ENCODE results near the gene ABCD3.
A peak's percentile ranks its signal among the peaks of the same experiment; 100 is the strongest.
"Not testable (repeated sequence)": the region's sequence is repeated elsewhere in the genome, so short reads cannot be mapped to it uniquely, and the experiment has no call there.

Gene ABCD3

DNA sequence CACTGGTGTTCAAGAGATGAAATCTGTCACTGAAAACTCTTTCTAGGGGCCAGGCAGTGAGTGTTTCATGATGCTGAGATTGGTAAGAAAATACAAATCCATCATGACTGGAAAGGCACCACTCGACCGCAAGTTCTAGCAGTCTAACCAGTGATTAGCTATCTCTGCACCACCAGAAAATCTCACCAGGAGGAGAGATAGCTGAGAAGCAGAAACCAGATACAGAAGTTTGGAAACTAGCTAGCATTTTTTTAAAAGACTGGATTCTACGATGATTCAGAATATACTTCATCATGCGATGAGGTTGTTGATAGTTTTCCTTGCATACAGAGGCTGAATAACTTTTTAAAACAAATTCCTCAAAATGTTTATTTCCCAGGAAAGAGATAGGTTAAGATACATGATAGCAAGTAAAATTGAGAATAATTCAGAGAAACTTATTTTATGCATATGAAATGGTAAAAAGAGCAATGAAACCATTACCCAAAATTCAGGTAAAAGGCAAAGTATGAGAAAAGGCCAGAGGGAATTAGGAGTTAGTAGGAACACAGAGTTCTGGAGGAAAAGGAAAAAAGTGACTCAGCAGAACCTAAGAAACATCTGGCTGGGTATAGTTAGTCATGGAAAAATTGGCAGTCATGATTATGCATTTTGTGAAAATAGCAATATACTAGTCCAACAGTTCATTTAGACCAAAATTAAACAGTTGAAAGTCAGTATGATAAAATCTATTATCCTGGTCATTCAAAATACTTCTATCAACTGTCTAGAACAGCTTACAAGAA lies 126.7 kb downstream of the ABCD3 start:
- no peak for DNase-seq (ENCODE audit: low spot score)

DNA sequence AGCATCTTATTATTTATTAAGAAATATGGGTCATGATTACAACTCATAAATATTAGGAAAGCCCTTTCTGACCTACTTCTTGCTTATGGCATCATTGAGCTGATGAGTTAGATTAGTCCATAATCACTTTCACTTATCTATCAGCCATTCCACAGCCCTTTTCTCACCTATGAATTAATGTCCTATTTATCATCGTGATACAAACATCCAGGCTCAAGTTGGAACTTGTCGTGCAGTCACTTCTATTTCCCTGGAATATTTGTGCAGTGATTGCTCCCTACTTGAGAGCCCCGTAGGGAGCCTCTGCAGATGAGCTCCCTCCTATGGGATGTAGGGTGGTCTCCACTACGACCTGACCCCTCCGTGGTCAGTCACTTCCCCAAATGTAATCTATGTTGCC lies 131.5 kb downstream of the ABCD3 start:
- DNase-seq (ENCODE audit: low spot score), result no peak

DNA sequence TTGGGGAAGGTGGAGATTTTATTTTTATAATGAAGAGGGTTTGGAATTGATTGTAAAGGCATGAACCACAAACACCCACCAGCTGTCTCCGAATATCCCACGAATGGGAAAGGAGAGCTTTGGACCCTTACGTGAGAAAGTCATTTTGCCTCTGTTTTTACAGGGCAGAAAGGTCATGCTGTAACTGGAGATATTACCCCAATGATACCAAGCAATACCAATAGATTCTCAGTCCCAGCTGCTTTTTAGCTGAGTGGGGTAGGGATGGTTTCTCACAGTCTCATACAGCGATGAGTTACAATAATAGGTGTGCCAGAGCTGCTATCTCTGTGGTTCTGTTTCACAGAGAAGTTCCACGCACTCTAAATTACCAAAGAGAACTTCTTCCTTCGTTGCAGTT lies 132.2 kb downstream of the ABCD3 start:
- DNase-seq (ENCODE audit: low spot score), result no peak

DNA sequence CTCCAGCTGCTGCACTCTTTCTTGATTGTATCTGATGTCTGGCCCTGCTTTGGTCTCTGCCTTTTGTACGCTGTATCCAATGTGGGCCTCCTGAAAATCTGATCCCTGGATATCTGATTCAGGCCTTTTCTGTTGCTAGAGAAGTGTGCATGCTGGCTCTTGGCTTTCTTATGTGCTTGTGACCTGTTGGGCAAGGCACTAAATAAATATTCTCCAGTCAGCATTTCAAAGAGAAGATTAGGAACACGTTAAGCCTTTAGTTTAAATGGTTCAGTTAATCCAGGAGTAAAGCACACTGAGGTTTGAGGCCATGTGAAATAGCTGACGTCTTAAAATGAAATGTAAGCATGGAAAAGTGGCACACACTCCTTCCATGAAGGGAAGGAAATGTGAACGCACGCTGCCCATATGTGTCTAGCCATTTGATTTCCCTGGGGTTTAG lies 132.6 kb downstream of the ABCD3 start:
- DNase-seq (ENCODE audit: low spot score), result peak; percentile 60

DNA sequence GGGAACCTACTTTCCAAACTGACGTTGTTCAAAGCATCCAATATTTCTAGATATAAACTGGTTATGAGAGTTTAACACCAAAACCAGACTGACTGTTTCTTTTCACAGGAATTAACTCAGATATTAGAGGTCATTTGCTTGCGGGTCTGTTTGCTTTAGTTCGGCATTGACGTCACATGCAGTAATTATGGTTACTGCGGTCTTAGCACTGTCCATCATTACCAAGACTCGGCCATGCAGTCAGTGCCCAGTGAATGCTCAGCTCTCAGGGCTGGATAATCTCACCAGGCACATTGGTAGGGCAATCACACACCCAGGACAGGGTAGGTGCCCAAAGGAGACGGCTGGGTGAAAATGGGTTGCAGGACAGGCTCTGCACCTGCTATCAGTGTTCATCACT lies 133.3 kb downstream of the ABCD3 start:
- no peak for DNase-seq (ENCODE audit: low spot score)

DNA sequence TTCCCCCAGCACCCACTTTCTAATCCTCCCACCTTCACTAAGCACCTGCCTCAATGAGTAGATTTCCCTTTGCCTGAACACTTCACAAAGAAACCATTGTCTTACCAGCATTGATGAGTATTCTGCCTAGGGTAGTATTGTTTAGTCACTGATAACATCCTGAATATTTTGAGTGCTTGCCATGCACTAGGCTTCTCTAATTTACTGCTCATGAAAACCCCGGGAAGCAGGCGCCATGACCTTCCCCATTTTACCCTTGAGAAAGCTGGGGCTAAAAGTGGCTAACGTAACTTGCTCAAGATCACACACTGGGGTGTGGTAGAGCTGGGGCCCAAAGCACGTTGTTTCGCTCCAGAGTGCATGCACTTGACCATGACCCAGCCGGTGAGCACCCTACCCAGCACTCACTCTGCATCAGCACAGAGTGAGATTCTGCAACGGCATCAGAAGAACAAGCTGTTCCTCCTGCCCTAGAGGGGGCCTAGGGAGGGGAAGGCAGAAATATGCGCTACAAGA lies 133.9 kb downstream of the ABCD3 start:
- no peak for DNase-seq (ENCODE audit: low spot score)

DNA sequence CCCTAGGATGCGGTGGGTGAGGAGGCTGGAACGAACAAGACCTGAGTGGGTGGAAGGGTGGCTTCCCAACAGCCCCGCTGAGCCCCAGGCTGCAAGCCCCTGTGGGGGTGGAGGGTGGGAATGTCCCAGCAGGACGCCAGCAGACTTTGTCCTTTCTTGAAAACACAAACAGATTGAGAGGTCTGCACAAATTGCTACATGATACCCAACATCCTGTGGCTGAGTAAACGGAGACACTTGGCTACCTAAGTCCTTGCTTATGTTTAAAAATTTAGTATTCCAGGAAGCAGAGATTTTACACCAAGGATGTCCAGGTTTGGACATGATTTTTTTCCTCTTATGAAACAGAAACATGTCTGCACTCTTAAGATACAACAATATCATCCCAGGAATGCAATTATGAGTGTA lies 135.1 kb downstream of the ABCD3 start:
- no peak for DNase-seq (ENCODE audit: low spot score)

DNA sequence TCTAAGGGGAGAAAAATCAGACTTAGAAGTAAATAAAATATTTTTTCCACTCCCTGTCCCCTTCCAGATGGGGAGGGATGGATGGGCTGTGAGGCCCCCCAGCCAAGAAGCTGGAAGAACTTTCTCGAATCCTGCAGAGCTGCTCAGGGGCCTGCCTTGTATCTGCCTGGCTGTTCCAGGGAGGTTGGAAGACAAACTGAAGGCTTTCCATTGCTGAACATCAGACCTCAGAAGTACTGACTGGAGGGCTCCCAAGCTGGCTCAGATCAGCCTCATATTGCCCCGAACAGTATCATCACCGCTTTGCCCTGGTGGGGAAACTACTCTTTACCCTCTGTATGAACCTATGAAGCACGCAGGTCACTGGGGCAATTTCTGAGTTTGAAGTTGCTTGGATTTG lies 135.7 kb downstream of the ABCD3 start:
- DNase-seq (ENCODE audit: low spot score), result no peak

DNA sequence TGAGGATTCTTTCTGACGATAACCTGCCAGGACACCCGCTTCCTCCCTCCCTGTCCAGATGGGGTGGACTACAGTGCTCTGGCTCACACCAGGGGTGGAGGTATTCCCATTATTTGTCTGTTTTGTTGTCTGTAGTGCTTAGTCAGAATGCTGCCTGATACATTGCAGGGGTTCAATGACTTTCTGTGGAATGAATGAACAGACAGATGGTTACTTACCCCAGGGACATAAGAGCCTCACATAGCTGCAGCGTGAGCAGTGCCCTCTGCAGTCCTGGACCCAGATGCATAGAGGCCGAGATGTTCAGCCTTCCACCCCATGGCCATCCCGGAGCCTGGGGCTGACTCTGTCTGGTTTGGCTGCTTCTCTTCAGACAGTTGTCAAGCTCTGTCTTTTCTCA lies 136.4 kb downstream of the ABCD3 start:
- no peak for DNase-seq (ENCODE audit: low spot score)

DNA sequence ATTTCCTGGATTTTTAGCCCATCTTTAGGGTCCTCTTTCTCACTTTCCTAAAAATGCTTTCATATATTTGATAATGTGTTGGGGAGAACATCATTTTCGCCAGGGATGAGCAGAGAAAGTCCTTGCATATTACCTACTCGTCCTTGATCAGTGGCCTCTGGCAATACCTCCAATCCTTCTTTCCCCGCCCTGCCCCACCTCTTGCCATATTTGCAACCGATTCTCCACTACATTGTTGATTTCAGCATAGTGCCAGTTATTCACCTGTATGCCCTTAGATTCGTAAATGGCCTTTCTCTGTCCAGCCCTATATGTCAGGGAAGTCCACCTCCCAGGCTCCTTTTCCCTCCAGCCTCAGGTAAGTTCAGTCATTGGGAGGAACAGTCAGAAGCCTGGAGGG lies 136.9 kb downstream of the ABCD3 start:
- DNase-seq (ENCODE audit: low spot score), result no peak

DNA sequence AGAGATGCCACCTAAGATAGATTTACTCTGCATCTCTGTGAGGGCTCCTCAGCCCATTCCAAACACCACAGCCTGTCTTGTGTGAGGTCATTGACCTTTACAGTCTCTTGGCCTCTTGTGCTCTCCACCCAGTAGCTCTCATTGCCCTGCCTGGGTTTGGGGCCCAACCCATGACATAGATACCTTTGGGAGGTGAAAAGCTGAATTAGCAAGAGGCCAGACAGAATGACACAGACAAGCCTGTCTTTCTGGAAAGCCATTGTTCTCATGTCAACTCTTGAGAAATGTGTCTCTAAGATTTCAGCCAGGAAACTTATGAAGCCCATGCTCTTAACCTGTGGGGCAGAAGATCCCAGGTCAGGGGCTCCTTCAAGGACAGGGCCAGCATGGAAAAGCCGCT lies 141.7 kb downstream of the ABCD3 start:
- no peak for DNase-seq (ENCODE audit: low spot score)

DNA sequence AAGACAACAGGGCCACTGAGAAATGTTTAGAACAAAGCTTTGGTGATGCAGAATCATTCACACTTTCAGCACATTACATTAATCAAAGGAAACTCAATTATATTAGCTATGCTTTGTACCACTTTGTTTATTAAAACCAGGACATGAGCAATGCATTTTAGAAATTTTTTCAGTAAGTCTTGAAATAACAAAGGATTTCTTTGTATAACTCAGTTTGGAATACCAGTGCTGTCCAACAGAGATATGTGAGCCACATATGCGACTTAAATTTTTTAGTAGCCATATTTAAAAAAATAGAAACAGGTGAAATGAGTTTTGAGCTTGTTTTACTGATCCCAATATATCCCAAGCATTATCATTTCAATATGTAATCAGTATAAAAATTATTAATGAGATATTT lies 142.1 kb downstream of the ABCD3 start:
- no peak for DNase-seq (ENCODE audit: low spot score)

DNA sequence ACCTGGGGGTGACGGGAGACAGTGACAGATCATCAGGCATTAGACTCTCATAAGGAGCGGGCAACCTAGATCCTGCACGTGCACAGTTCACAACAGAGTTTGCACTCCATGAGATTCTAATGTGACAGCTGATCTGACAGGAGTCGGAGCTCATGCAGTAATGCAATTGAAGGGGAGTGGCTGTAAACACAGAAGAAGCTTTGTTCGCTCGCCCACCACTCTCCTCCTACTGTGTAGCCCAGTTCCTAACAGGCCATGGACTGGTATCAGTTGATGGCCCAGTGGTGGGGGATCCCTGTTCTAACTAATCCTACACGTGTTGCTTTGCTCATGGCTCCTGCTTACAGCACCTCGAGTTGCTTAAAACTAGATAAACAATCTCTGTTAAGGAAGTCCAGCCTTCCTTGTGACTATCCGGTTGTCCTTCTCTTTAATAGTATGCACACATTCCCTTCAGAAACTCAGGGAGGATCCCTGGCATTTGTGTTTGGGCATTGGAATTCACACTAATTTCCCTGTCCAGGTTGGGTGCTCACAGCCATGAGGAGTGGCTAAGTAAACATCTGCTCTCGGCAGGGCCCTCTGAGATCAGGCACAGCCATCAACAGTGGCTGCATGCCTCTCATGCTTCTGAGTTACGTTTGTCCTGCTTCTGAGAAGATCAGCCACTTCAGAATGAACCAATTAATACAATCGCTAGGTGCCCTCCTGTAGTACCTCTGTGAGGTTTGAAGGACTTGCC lies 144.5 kb downstream of the ABCD3 start:
- no peak for DNase-seq (ENCODE audit: low spot score)

DNA sequence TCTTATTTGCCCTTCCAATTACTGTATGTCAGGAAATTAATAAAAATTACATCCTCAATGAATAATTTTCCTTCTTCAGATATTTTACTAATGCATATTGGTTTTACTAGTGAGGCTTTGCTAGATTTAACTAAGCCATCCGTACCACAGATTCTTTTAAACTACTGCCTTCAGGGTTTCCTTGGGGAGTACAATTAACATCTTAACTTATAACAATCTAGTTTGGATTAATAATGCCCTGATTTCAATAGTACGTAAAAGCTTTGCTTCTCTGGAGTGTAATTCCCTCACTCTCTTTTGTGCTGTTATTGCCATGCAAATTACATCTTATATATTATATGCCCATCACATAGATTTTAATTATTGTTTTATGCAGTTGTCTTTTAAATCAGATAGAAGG lies 147.7 kb downstream of the ABCD3 start:
- DNase-seq (ENCODE audit: low spot score), result no peak

DNA sequence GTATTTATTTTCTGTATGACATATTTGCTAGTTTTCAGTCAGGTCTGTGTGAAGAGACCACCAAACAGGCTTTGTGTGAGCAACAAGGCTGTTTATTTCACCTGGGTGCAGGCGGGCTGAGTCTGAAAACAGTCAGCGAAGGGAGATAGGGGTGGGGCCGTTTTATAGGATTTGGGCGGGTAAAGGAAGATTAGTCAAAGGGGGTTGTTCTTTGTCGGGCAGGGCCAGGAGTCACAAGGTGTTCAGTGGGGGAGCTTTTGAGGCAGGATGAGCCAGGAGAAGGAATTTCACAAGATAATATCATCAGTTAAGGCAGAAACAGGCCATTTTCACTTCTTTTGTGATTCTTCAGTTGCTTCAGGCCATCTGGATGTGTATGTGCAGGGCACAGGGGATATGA lies 148.2 kb downstream of the ABCD3 start:
- DNase-seq (ENCODE audit: low spot score), result not testable (repeated sequence)

DNA sequence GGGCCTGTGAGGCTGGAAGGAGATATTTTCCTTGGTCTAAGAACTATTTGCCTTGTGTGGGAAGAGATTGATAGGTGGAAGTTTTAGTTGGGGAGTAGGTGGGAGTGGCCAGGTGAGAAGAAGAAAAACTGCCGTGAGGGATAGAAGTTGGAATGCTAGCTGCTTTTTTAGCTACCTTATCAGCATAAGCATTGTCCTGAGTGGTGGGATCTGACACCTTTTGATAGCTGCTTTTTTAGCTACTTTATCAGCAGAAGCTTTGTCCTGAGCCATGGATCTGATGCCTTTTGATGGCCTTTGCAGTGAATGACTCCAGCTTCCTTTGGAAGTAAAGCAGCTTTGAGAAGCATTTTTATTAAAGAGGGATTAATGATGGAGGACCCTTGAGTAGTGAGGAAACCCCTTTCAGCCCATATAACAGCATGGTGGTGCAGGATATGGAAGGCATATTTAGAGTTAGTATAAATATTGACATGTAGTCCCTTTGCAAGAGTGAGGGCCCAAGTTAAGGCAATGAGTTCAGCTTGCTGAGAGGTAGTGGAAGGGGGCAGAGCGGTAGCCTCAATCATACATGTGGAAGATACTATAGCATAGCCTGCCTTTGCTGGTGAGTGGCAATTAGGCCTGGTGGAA lies 149.9 kb downstream of the ABCD3 start:
- not testable (repeated sequence) for DNase-seq (ENCODE audit: low spot score)

Data from SK-N-DZ (cell line).